IMR-90 (cell line): ENCODE results near the gene SDK1. TPM values are rescaled to one million over a fixed set of nuclear protein-coding genes. Genes with fewer than 3 reads are reported as not detected.

Experiments
- ATAC-seq: fragments of 200-7000 bp; cut with Tn5 transposase; 2 replicates; pipeline ENCODE4 v1.9.1; 2020; ENCODE audit warnings: low read depth, mild to moderate bottlenecking, moderate library complexity
- BruUV-seq: library from RNA; stranded (reverse); fragments of 400-500 nt; replicated peaks from 2 replicates; lab custom pipeline; 2021; lab: Mats Ljungman, UMichigan
- CTCF ChIA-PET: fragments of 300-600 bp; formaldehyde crosslinking; extraction: SDS; loops from one replicate; lab custom pipeline; 2021; ENCODE audit warnings: antibody characterized with exemption; lab: Yijun Ruan, JAX
- POLR2A ChIA-PET: fragments of 300-600 bp; sonication (Branson Sonifier 250); formaldehyde crosslinking; loops from one replicate; lab custom pipeline; 2022; ENCODE audit warnings: antibody characterized with exemption; ENCODE audit not compliant: unreplicated experiment; lab: Charles Lee
- DNase-seq: peaks from one replicate; pipeline ENCODE4 v3.0.0; 2013
- H2AFZ ChIP-seq: replicated peaks from 2 replicates; pipeline ENCODE3; 2013; ENCODE audit warnings: low read length, mild to moderate bottlenecking; ENCODE audit not compliant: poor library complexity
- H2AK5ac ChIP-seq: 2 replicates; pipeline ENCODE4 v1.6.1; 2013; ENCODE audit warnings: low read depth, low read length, inconsistent platforms
- H2AK9ac ChIP-seq: replicated peaks from 2 replicates; pipeline ENCODE3; 2013; ENCODE audit warnings: mild to moderate bottlenecking, low read depth, low read length, moderate library complexity; ENCODE audit not compliant: poor library complexity
- H2BK120ac ChIP-seq: 2 replicates; pipeline ENCODE4 v1.6.1; 2013; ENCODE audit warnings: low read depth, low read length, inconsistent platforms
- H2BK15ac ChIP-seq: 3 replicates; pipeline ENCODE4 v1.6.1; 2013; ENCODE audit warnings: low read depth, low read length, inconsistent platforms
- H2BK20ac ChIP-seq: 2 replicates; pipeline ENCODE4 v1.6.1; 2013; ENCODE audit warnings: low read depth, mild to moderate bottlenecking, inconsistent platforms, low read length, moderate library complexity
- H2BK5ac ChIP-seq: 2 replicates; pipeline ENCODE4 v1.6.1; 2013; ENCODE audit warnings: mild to moderate bottlenecking, low read depth, low read length, inconsistent platforms; ENCODE audit not compliant: poor library complexity, severe bottlenecking
- H3K14ac ChIP-seq: replicated peaks from 2 replicates; pipeline ENCODE4 v1.6.1; 2013; ENCODE audit warnings: low read depth, low read length, inconsistent platforms
- H3K18ac ChIP-seq: 2 replicates; pipeline ENCODE4 v1.6.1; 2013; ENCODE audit warnings: low read depth, low read length, control low read depth
- H3K23ac ChIP-seq: 2 replicates; pipeline ENCODE4 v1.6.1; 2013; ENCODE audit warnings: low read depth, low read length, inconsistent platforms
- H3K27ac ChIP-seq: 2 replicates; pipeline ENCODE4 v1.5.1; 2013; ENCODE audit warnings: mild to moderate bottlenecking, control low read depth, low read length; ENCODE audit not compliant: insufficient read depth
- H3K27me3 ChIP-seq: 2 replicates; pipeline ENCODE4 v1.6.1; 2013; ENCODE audit warnings: low read length; ENCODE audit not compliant: control insufficient read depth, insufficient read depth
- H3K36me3 ChIP-seq: 2 replicates; pipeline ENCODE4 v1.6.1; 2013; ENCODE audit warnings: low read length, mixed read lengths; ENCODE audit not compliant: control insufficient read depth, insufficient read depth
- H3K4ac ChIP-seq: 2 replicates; pipeline ENCODE4 v1.6.1; 2013; ENCODE audit warnings: low read depth, low read length, inconsistent platforms
- H3K4me1 ChIP-seq: 2 replicates; pipeline ENCODE4 v1.6.1; 2013; ENCODE audit warnings: low read length, mixed read lengths; ENCODE audit not compliant: control insufficient read depth, insufficient read depth
- H3K4me2 ChIP-seq: 2 replicates; pipeline ENCODE4 v1.6.1; 2013; ENCODE audit warnings: low read depth, mild to moderate bottlenecking, control low read depth, low read length, moderate library complexity
- H3K4me3 ChIP-seq: 2 replicates; pipeline ENCODE4 v1.5.1; 2013; ENCODE audit warnings: low read depth, mild to moderate bottlenecking, control low read depth, low read length, moderate library complexity; ENCODE audit not compliant: insufficient read depth
- H3K56ac ChIP-seq: 2 replicates; pipeline ENCODE4 v1.6.1; 2013; ENCODE audit warnings: low read length, inconsistent platforms; ENCODE audit not compliant: insufficient read depth; ENCODE audit errors: extremely low read depth
- H3K79me1 ChIP-seq, 2 experiments: 2 replicates each; pipeline ENCODE4 v1.6.1; 2013; ENCODE audit warnings: low read length in 2 of 2, inconsistent platforms in 1 of 2, low read depth in 1 of 2
- H3K9ac ChIP-seq: 2 replicates; pipeline ENCODE4 v1.6.1; 2013; ENCODE audit warnings: low read depth, low read length, control low read depth
- H3K9me1 ChIP-seq: 2 replicates; pipeline ENCODE4 v1.6.1; 2013; ENCODE audit warnings: low read length, inconsistent platforms; ENCODE audit not compliant: insufficient read depth
- H3K9me3 ChIP-seq: 2 replicates; pipeline ENCODE4 v1.6.1; 2013; ENCODE audit warnings: low read length; ENCODE audit not compliant: control insufficient read depth, insufficient read depth
- H4K20me1 ChIP-seq: 2 replicates; pipeline ENCODE4 v1.6.1; 2013; ENCODE audit warnings: low read length, inconsistent platforms; ENCODE audit not compliant: insufficient read depth
- H4K5ac ChIP-seq: 2 replicates; pipeline ENCODE4 v1.6.1; 2013; ENCODE audit warnings: mild to moderate bottlenecking, low read depth, low read length, control low read depth
- H4K8ac ChIP-seq, 2 experiments: 2 replicates each; pipeline ENCODE4 v1.6.1; 2013; ENCODE audit warnings: low read depth in 2 of 2, low read length in 2 of 2, control low read depth in 1 of 2, inconsistent platforms in 1 of 2
- H4K91ac ChIP-seq: 2 replicates; pipeline ENCODE4 v1.6.1; 2013; ENCODE audit warnings: low read depth, low read length, inconsistent platforms; ENCODE audit not compliant: insufficient read depth
- MAFK ChIP-seq: IDR thresholded peaks from 2 replicates; pipeline ENCODE4 v1.6.1; 2012; ENCODE audit warnings: low read depth, low read length, improper control_type of control experiment
- MXI1 ChIP-seq: IDR thresholded peaks from 2 replicates; pipeline ENCODE4 v1.6.1; 2012; ENCODE audit warnings: low read depth, mild to moderate bottlenecking, low read length, moderate library complexity, borderline replicate concordance
- WGBS, 2 experiments: methylation state at CpG; one replicate each; pipeline versions ENCODE4 v1.1.5 to v1.1.7; 2013; ENCODE audit warnings: missing lambda C conversion rate in 2 of 2; ENCODE audit not compliant: insufficient read length in 1 of 2; ENCODE audit errors: extremely low coverage in 2 of 2; 5-methylcytosine and 5-hydroxymethylcytosine counted together
- dilution Hi-C: fragments of 300-500 bp; cut with HindIII; formaldehyde crosslinking; loops from one replicate; pipeline ENCODE4 v1.14.3; 2018; ENCODE audit warnings: low sequenced_read_pairs; ENCODE audit not compliant: unreplicated experiment
- in situ Hi-C: fragments of 300-500 bp; cut with MboI; formaldehyde crosslinking; loops from 3 replicates; pipeline ENCODE4 v1.14.3; 2019; ENCODE audit warnings: low sequenced_read_pairs, inconsistent platforms, mixed read lengths
- intact Hi-C: fragments of 100-400 bp; cut with micrococcal nuclease; formaldehyde crosslinking; loops from 2 replicates; pipeline ENCODE4 v1.10.0; 2022
- polyA plus RNA-seq, 3 experiments: library from polyadenylated mRNA; depleted of rRNA; stranded (reverse); fragments of >200 nt; gene quantifications; 2 replicates each; pipeline ENCODE4 v1.2.3, GENCODE V29; 2012; ENCODE audit warnings: low replicate concordance in 1 of 3
- total RNA-seq: library from RNA; depleted of rRNA; stranded (reverse); fragments of >200 nt; gene quantifications from 2 replicates; pipeline ENCODE4 v1.2.3, GENCODE V29; 2012

Gene SDK1
- total and polyA plus RNA-seq, 2 of the 4 experiments (the other 2 are of a cell fraction) = 1.5 to 1.6 TPM

DNA sequence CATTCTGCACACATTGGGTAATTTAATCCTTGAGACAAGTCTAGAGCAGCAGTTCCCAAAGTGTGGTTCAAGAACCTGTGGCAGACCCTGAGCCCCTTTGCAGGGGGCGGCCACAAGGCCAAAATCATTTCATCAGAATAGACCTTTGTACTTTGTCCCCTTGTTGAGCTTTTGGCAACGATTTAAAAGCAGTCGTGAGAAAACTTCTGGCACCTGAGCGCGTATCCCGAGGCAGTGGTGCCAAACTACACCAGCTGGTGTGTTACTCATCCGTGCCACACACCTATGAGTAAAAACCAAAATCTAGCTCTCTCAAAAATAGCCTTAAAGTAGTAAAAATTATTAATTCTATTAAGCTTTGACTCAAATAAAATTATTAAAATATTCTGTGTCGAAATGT lies 306.8 kb downstream of the SDK1 start:
- H4K5ac ChIP-seq = no peak overlapping the region
- H3K18ac ChIP-seq = no peak overlapping the region
- no peak overlapping the region for H4K8ac ChIP-seq
- H3K4ac ChIP-seq = no peak overlapping the region
- POLR2A ChIA-PET = no interaction called here
- no peak overlapping the region for H2AFZ ChIP-seq
- H3K56ac ChIP-seq = no peak overlapping the region
- in situ Hi-C loops (no loop called here), intact Hi-C loops (no loop called here), dilution Hi-C loops (no loop called here)
- no peak overlapping the region for H2AK9ac ChIP-seq
- H3K14ac ChIP-seq = no peak overlapping the region
- no peaks in the 10 kb centered on the region for H3K27me3 ChIP-seq
- no peak overlapping the region for H2BK20ac ChIP-seq
- no peak overlapping the region for H4K91ac ChIP-seq
- H4K20me1 ChIP-seq = no peaks in the 10 kb centered on the region
- no peak for ATAC-seq
- no peaks in the 10 kb centered on the region for H3K36me3 ChIP-seq
- H2AK5ac ChIP-seq = no peak overlapping the region
- no peaks in the 10 kb centered on the region for H3K9me1 ChIP-seq
- H3K9ac ChIP-seq = no peak overlapping the region
- H3K4me2 ChIP-seq = no peak overlapping the region
- WGBS, 2 experiments = 60% methylated on average over 3 of the region's 8 CpGs; no CpG with 5 or more reads in 1 of the 2 experiments
- BruUV-seq = no TSS peak
- no peak overlapping the region for H3K27ac ChIP-seq
- H2BK15ac ChIP-seq = no peak overlapping the region
- H3K9me3 ChIP-seq = no peaks in the 10 kb centered on the region; the same call in 1 of the 2 replicates
- H2BK120ac ChIP-seq = no peak overlapping the region
- H2BK5ac ChIP-seq = no peak overlapping the region
- CTCF ChIA-PET = no interaction called here
- H3K4me1 ChIP-seq = peaks cover 2% of the 10 kb centered on the region; the same call in 1 of the 2 replicates
- no peak overlapping the region for H3K23ac ChIP-seq
- DNase-seq = no peak
- no peak for TF ChIP-seq MAFK
- TF ChIP-seq MXI1 = no peak
- no peak overlapping the region for H3K4me3 ChIP-seq
- no peaks in the 10 kb centered on the region for H3K79me1 ChIP-seq
